Brain pericyte (primary cell): ENCODE measurements around the gene HOMER2.
"Not testable (repeated sequence)": the region's sequence is repeated elsewhere in the genome, so short reads cannot be mapped to it uniquely, and the experiment has no call there.

Experiments used
- DNase-seq: peaks from one replicate; pipeline ENCODE4 v3.0.0-alpha.2; 2012; ENCODE audit warnings: low read depth, low spot score

HOMER2 gene

DNA sequence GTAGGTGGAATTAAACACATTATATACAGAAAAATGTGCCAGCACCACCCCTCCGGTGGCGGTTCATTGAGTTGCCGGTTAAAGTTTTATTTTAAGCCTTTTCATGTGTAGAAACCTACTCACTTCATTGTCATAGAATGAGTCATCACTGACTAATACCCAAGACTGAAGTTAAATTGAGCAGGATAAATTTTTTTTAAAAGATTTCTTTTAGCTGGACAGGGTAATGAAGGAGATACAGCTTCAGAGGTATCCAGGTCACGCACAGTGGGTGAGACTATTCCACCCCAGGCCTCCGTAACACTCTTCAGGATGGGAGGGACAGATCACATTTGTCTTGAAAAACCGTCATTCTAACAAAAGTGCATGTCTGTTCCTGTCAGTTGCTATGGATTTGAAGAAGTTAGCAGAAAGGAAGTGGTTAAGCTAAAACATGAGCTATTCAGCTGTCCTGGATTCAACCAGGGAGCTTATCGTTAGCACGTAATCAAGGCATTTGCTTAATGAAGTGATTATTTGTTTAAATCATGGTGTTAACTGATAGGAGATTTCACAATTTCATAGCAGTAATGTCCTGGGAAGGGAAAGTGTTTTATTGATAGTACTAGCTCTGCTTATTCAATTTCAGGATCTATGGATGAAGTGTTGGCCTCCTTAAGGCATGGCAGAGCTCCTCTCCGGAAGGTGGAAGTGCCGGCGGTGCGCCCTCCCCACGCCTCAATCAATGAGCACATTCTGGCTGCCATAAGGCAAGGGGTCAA is 119.7 kb downstream of the HOMER2 start:
- no peak for DNase-seq

DNA sequence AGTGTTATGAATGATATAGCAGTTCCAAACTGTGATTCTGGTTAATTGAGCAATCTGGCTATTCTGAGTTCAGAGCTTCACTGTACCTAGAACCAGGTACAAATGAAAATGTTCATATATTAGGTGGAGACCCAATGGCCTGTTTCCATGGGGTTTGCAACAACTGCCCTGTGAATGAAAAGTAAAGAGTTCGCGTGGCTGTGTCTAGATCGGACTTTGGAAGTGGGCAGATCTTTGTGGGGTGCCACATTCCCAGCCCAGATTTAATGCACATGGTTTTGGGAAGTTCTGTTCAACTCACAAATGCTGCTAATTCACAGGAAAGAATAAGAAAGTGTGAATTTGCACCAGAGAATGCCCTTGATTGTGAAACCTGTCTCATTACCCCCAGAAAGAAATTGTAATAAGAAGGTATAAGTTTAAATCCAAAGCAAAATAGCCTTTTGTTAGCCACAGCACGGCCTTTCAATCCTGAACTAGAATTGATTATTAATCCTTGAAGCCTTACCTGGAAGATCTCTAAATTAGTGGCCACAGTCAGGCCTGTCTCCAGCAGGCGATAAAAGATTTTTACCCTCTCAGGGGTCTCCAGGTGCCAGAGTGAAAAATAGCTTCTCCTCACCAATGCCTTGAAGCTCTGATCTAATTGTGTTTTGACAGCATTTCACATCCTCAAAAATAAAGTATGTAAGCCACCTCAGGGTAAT is 120.5 kb downstream of the HOMER2 start:
- DNase-seq, result no peak

DNA sequence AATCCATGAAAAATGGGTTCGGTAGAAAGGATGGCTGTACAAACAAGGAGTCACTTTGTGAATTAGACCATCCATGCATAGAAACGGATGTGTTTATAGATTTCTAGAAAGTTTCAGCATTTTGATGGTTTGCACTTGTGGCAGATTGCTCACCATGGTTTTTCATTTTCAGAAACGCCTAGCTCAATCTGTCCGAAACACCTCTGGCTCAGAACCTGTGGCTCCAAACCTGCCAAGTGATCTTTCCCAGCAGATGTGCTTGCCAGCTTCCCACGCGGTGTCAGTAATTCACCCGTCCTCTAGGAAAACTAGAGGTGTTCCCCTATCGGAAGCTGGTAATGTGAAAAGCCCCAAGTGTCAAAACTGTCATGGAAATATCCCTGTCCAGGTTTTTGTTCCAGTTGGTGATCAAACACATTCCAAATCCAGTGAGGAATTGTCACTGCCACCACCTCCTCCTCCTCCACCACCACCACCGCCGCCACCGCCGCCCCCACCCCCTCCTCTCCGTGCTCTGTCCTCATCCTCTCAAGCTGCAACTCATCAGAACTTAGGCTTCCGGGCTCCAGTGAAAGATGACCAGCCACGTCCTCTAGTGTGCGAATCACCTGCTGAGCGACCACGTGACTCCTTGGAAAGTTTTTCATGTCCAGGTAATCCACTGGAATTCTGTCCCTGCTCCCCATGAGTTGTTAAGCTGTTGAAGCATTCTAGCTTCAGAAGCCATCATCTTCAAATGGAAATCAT is 121.9 kb downstream of the HOMER2 start:
- no peak for DNase-seq

DNA sequence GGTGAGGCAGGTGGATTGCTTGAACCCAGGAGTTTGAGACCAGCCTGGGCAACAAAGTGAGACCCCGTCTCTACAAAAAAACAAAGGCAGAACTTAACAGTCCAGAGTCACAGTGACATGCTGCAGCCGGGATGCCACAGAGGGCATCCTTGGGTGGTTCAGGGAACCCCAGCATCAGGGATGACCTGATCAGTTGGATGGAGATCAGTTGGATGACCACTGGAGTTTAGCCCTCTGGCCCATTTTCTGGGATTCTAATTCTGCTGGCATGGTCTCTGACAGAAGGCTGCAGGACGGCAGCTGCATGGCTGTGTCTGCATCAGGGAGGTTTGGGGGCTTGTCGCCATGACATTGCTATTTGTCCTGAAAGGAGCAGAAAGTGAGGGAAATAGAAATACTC is 123.3 kb downstream of the HOMER2 start:
- DNase-seq, result no peak

DNA sequence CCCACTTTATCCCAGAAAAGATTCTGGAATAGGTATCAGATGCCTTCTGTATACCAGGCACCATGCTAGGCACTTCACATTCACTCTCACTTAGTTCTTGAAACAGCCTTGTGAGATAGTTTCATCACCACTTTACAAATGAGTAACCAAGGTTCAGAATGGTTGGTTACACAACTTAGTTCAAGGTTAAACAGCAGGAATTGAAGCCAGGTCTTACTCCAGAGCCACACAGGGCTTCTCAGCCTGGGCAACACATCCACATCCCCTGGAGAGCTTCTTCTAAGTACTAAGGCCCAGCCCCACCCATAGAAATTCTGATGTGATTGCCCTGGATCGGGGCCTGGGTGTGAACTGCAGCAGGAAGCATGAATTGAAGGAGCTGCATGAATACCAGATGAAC is 124.4 kb downstream of the HOMER2 start:
- no peak for DNase-seq

DNA sequence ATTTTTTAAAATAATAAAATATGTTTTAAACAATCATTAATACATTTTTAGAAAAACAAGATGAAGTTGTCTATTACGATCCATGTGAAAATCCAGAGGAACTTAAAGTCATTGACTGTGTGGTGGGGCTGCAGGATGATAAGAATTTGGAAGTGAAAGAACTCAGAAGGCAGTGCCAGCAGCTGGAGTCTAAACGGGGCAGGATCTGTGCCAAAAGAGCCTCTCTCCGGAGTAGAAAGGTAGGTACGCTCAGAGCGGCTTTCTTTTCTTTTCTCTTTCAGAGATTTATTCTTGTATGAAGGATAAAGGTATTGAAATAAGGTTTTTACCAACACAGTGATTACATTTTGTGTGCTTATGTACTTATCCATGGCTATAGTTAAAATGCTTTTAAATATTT is 129.5 kb downstream of the HOMER2 start:
- DNase-seq, result no peak

DNA sequence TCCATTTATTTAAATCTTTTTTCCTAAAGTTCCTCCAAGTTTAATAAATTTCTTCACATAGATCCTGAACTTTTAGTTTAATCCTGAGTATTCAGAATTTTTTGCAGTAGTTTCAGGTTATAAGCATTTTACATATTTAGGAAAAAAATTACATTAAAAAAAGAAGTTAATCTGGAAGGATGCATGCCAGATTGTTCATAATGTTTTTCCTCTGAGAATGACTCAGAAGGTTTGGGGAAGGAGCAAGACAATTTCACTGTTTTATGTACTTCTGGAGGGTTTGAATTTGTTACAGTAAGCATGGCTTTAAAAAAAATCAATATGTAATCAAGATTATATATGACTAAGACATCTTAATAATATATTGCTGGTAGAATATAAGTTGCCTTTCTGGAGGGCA is 130.7 kb downstream of the HOMER2 start:
- not testable (repeated sequence) for DNase-seq

DNA sequence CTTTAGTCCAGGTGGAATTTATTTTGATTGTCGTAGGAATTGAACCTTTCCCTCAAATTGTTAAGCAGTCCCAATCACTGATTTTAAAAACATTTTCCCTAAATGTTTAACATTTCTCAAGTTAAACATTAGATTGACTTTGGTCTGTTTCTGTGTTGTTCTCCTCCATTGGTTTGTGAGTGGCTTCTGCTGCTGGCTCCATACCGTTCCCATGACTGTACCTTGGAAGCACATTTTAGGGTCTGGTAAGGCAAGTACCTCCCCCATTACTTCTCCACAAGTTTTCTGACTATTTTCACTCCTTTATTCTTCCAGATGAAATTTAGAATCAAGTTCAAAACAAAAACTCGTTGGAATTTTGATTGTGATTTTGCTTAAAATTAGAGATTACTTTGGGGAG is 131.1 kb downstream of the HOMER2 start:
- DNase-seq, result not testable (repeated sequence)

DNA sequence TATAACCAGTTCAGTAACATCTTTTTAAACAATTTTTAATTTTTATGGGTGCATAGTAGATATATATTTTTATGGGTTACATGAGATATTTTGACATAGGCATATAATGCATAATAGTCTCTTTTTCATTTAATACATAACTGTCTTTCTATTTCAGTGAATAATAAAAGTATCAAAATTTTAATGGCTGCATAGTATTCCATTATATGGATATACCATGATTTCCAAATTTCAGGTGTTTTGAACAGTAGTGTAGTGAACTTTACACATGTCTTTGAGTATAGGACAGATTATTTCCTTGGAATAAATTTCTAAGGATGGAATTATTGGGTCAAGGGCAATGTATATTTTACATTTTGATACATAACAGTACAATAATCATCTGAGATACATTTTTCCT is 132.4 kb downstream of the HOMER2 start:
- no peak for DNase-seq

DNA sequence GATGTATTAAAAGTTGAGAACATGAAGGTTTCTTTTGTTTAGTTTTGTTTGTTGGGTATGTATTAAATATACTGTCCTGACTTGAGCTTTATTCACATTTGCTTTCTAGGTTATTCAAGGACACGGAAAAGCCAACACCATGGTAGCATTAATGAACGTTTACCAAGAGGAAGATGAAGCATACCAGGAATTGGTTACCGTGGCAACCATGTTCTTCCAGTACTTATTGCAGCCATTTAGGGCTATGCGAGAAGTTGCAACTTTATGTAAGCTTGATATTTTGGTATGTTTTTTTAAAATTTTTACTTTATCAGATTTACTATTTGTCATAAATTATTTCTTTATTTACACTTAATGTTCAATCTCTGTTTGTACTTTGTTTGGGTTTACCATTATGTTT is 139.5 kb downstream of the HOMER2 start:
- DNase-seq, result no peak

DNA sequence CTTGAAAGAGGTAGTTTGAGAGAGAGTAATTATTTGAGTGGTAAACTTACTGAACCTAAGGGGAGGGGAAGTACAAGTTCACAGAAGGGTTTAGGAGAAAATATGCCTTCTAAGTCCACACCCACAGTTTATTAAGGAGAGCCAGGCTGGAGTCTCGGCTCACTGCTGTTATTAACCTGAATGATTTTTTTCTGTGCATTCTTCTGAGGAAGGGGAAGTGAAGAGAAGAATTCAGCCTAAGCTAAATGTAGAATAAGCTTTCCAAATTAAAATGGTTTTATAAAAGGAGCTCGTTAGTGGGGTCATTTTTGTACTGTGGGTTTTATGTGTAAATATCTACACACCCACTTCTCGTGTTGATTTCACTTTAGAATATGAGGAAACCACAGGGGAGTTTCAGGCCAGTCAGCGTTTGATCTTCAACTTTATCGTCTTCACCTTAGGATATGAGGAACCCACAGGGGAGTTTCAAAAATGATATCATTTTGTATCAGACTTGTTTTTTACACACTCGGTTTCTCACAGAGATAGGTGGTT is 141.6 kb downstream of the HOMER2 start:
- no peak for DNase-seq

DNA sequence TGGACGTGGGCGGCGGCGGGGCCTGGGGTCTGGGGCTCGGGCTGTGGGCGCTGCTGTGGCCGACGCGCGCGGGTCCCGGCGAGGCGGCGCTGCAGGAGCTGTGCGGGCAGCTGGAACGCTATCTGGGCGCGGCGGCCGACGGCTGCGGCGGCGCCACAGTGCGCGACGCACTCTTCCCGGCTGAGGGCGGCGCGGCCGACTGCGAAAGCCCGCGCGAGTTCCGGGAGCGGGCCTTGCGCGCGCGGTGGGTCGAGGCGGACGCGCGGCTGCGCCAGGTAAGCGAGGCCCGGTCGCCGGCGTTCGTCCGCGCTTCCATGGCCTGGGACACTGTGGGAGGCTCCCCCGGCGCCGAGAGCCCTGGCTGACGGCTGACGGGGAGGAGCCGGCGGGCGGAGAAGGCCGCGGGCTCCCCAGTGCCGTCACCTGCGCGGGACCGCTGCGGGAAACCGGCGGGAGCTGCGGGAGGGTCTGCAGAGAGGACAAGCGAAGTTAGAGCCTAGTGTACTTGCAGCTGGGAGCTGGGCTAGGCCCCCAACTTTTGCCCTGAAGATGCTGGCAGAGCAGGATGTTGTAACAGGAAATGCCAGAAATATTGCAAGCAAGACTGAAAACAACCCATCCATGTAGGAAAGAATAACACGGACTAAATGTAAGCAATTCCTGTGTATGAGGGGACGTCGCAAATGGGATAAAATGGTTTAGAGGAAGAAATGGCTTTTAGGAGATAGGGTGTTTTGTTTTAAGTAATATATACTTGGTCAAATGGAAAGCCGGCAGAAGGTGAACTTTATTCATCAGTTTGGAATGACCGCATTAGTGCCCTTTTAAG is 142.2 kb downstream of the HOMER2 start:
- no peak for DNase-seq

DNA sequence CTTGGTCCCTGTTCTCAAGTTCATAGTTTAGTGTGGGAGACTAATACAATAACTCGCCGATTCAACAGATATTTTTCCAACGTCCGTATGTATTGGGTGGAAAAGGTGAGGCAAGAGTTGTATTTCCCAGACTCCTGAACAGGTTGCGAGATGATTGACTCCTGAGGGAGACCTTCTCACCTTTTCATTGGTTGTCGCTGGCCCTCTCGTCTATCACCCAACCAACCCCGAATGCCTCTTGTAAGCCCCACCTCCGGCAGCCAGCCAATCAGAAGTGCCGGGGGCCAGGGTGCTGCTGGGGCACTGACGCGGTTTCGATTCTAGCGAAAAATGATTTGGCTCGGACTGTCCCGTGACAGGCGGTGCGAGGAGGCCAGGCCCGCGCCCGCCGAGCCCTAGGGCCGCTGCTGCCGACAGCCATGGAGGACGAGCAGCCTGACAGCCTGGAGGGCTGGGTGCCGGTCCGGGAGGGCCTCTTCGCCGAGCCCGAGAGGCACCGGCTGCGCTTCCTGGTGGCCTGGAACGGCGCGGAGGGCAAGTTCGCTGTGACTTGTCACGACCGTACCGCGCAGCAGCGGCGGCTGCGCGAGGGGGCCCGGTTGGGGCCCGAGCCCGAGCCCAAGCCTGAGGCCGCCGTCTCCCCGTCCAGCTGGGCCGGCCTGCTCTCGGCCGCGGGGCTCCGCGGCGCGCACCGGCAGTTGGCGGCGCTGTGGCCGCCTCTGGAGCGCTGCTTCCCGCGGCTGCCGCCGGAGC is 143.0 kb downstream of the HOMER2 start, which contains the start of gene WHAMM:
WHAMM (plus strand) TSS at position 321 of the 753 bp plus-strand sequence; CDS start at position 420, 99 bp downstream.
- peak; percentile 86 for DNase-seq

DNA sequence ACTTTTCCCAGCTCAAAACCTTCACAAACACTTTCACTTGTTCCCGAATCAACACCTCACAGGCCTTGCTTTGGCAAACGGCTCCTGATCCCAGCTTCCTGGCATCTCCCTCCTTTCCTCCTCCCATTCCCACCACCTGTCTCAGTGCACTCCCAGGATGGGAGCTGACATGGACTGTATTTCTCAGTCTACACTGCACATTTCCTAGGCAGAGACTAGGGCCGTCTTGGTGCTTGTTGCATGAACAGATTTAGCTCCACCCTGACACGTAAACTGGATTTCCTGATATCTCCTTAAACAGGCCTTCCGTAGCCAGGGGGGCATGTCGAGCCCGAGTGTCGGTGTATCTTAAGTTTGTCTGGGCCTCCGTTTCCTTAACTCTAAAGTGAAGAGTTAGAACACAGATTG is 143.9 kb downstream of the HOMER2 start:
- DNase-seq, result no peak

DNA sequence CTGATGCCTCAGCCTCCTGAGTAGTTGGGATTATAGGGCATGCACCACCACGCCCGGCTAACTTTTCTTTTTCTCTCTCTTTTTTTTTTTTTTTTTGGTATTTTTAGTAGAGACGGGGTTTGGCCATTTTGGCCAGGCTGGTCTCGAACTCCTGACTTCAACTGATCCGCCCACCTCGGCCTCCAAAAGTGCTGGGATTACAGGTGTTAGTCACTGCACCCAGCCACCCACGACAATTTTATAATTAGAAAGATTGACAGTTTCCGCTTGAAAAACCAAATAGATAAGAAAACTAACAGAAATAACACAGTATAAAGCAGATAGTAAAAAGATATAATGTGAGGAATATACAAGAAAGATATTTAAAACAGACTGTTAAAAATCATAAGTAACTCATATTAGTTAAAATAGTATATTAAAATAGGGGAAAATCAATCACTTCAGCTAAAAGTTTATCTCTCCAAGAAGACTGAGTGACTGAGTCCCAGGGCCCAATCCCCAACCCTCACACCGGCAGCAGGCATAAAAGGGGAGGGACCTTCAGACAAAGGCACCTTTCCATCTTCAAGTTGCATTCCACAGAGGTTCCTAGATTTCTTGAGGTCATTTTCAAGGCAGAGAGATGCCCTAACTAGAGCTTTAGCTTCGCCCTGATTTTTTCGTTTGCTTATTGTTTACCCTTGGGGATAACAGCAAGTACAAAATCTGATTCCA is 144.4 kb downstream of the HOMER2 start:
- DNase-seq, result no peak

DNA sequence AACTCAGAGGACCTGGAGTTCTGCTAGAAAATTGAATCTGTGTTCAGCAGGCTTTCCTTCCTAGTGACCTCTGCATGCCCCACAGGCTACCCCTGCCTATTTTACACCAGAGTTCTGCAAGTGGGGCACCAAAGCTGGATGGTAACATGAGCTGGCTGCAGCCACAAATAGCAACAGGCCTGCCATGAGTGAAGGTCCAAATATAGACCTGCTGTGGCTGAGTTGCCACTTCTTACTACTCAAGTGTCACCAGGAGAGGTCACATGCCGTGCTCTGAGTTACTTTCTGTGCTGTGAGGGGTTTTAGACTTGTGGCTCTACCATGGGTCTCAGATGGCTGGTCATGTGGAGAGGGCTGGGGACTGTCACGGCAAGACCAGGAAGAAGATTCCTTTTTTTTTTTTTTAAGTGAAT is 146.5 kb downstream of the HOMER2 start, which contains the start of gene FSD2:
FSD2 (minus strand) TSS at position 76 of the 413 bp plus-strand sequence. CDS start 18,679 bp downstream, outside the sequence.
- DNase-seq, result no peak

DNA sequence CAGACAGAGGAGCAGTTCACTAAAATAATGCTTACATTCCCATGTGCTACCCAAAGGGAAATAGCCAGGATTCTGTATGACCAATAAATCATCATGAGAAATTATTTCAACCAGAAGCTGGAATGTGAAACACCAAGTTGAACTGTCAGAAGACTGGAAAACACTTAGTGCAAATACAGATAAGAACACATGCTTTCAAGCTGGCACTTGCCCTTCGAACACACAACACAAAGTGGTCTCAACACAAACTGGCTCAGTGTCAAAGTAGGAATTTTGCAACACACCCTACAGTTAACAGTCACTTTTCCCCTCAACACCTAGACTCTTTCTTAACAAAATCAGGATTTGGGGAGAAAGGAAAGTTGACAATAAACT is 148.0 kb downstream of the HOMER2 start:
- DNase-seq, result no peak

DNA sequence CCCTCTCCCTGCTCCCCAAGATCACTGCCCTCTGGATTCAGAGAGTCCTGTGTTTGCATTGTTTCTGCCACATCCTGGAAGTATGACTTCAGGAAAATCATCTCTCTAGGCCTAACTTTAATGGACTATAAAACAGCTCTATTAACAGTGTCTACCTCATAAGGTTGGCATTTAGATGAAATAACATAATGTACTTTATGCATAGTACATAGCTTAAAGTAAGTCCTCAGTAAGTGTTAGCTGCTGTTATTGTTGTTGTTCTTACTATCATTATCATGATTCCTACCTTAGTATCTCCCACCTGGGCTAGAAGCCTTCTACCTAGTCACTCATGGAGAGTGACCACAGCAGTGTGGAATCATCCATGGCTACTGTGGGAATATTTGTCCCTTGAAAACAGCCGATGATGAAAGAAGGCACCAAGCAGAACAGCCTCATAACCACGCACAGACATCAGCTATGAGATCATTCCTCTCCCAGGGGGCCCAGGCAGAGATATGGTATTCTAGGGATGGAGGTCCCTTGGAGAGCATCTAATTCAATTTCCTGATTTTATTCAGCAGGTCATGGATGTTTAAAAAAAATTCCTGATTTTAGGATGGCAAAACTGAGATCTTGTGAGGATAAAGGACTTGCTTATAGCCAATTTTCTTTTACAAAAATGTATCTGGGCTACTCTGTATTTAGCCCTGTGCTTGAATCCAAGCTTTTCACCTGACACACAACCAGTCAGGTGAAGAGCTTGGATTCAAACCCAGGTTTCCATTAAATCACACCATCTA is 148.5 kb downstream of the HOMER2 start:
- no peak for DNase-seq

DNA sequence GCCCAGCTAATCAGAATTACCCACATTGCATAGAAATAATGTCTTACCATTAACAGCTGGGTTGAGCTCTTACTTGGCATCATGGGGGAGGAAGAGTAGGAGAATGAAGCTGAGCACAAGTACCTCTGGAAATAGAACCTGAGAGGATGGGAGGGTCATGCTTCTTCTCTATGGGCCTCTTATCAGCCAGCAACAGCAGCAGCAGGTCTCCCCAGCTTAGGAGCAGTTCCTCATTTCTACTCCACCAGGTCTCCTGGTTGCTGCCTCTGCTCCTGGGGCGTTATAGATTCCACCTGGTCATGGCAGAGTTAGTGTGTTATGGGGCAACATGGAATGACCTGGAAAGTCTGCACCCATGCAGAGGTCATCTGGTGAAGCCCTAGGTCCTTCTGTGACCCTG is 150.0 kb downstream of the HOMER2 start:
- no peak for DNase-seq
